Tibial nerve (tissue), 4 donors: Measurements from ENCODE around the gene CAMSAP2.

Source experiments
- EP300 ChIP-seq, 2 donors: sonication (generic); formaldehyde crosslinking; IDR thresholded peaks; one replicate each; pipeline ENCODE4 v1.6.1; 2017; ENCODE audit warnings: antibody characterized with exemption in 2 of 2, mild to moderate bottlenecking in 1 of 2
- POLR2A ChIP-seq, 2 donors: fragments of 450-650 bp; IDR thresholded peaks; one replicate each; pipeline ENCODE4 v1.6.1; 2017; ENCODE audit warnings: antibody characterized with exemption in 2 of 2, mild to moderate bottlenecking in 2 of 2, moderate library complexity in 2 of 2
- TF ChIP-seq, protein P1 (sequence below), 5 experiments: fragments of 200-600 bp in 3 of 5; fragments of 450-650 bp in 2 of 5; sonication (generic) in 3 of 5; IDR thresholded peaks; one replicate each; pipeline ENCODE4 v1.5.1; 2016 to 2019; ENCODE audit warnings: antibody characterized with exemption in 5 of 5, mild to moderate bottlenecking in 3 of 5, moderate library complexity in 2 of 5

DNA sequence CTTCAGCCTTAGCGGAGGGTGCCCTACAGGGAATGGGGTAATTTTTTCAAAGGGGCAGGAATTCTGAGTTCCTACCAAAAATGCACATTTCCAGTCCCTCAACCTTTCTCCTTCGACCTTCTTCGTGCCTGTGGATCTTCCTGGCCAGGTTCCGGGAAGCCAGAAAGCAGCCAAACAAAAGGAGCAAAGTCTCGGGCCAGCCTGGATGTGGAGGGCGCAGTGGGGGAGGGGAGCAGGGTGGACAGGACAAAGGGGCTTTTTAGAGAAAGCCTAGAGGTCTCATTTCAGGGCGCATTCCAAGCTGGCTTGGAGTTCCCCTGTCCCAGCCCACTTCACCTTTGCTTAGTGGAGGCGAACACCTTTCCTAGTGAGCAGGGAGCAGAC lies 153.1 kb downstream of the CAMSAP2 start:
- TF ChIP-seq, protein P1, sequence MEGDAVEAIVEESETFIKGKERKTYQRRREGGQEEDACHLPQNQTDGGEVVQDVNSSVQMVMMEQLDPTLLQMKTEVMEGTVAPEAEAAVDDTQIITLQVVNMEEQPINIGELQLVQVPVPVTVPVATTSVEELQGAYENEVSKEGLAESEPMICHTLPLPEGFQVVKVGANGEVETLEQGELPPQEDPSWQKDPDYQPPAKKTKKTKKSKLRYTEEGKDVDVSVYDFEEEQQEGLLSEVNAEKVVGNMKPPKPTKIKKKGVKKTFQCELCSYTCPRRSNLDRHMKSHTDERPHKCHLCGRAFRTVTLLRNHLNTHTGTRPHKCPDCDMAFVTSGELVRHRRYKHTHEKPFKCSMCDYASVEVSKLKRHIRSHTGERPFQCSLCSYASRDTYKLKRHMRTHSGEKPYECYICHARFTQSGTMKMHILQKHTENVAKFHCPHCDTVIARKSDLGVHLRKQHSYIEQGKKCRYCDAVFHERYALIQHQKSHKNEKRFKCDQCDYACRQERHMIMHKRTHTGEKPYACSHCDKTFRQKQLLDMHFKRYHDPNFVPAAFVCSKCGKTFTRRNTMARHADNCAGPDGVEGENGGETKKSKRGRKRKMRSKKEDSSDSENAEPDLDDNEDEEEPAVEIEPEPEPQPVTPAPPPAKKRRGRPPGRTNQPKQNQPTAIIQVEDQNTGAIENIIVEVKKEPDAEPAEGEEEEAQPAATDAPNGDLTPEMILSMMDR (IDR thresholded peaks at IDR 0.05) = no peak
- TF ChIP-seq POLR2A (IDR thresholded peaks at IDR 0.05) = no peak
- no peak for TF ChIP-seq EP300 (IDR thresholded peaks at IDR 0.05)
